Measurements from ENCODE around the gene LRRC15. TPM values are rescaled to one million over a fixed set of nuclear protein-coding genes. Genes with fewer than 3 reads are reported as not detected.

The LRRC15 gene
- total and polyA plus RNA-seq, 7 donors, result 0.01 to 0.09 (median 0.04) TPM; not detected in 4

- peaks cover 18% of the 10 kb centered on the region for H3K4me1 ChIP-seq
- peak in 1 of 2 donors; percentile 71 for DNase-seq
- no peak overlapping the region for H3K4me3 ChIP-seq
- no peaks in the 10 kb centered on the region for H3K27me3 ChIP-seq (ENCODE audit: insufficient read depth in 3 of 3, low read length in 2 of 3)
- peak in 3 of 4 donors; percentile 16 to 29 (median 23) for ATAC-seq
- 54 to 58% (median 56%) methylated on average over 27 of the region's 27 CpGs for WGBS, 3 donors
- H3K27ac ChIP-seq, result no peak overlapping the region
- H3K36me3 ChIP-seq (ENCODE audit: insufficient read depth in 1 of 2, low read depth in 1 of 2), result no peaks in the 10 kb centered on the region
- intact Hi-C loops (cut with DNase I), result no loop called here
- TF ChIP-seq, protein P1, sequence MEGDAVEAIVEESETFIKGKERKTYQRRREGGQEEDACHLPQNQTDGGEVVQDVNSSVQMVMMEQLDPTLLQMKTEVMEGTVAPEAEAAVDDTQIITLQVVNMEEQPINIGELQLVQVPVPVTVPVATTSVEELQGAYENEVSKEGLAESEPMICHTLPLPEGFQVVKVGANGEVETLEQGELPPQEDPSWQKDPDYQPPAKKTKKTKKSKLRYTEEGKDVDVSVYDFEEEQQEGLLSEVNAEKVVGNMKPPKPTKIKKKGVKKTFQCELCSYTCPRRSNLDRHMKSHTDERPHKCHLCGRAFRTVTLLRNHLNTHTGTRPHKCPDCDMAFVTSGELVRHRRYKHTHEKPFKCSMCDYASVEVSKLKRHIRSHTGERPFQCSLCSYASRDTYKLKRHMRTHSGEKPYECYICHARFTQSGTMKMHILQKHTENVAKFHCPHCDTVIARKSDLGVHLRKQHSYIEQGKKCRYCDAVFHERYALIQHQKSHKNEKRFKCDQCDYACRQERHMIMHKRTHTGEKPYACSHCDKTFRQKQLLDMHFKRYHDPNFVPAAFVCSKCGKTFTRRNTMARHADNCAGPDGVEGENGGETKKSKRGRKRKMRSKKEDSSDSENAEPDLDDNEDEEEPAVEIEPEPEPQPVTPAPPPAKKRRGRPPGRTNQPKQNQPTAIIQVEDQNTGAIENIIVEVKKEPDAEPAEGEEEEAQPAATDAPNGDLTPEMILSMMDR (IDR thresholded peaks at IDR 0.05), result no peak
- no peaks in the 10 kb centered on the region for H3K9me3 ChIP-seq
These were observed 41.4 kb downstream of the LRRC15 start for GRCh38 chr3:194328053-194328657.

DNA sequence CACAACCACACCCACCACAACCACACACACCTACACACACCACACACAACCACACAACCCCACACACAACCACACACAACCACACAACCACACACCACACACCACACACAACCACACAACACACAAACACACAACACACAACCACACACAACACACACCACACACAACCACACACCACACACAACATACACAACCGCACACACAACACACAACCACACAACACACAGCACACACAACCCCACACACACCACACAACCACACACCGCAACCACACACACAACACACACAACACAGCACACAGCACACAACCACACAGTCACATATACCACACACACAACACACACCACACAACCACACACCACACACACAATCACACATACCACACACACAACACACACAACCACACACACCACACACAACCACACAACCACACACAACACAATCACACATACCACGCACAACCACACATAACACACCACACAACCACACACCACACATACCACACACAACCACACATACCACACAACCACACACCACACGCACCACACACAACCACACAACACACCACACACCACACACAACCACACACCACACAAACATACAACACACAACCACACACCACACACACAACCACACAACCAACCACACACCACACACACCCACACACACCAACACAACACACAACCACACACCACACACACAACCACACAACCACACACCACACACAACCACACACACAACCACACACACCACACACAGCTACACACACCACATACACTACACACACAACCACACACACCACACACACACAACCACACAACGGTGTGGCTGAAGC, 42.1 kb downstream of the LRRC15 start:
- intact Hi-C loops (cut with DNase I), result no loop called here
- H3K27ac ChIP-seq, result no peak overlapping the region
- TF ChIP-seq, protein P1 (IDR thresholded peaks at IDR 0.05), result no peak
- H3K4me3 ChIP-seq, result no peak overlapping the region
- H3K27me3 ChIP-seq (ENCODE audit: insufficient read depth in 3 of 3, low read length in 2 of 3), result no peaks in the 10 kb centered on the region
- no peaks in the 10 kb centered on the region for H3K9me3 ChIP-seq
- no peak for ATAC-seq
- DNase-seq, result no peak
- 88 to 98% (median 92%) methylated on average over 5 of the region's 5 CpGs for WGBS, 3 donors
- H3K36me3 ChIP-seq (ENCODE audit: insufficient read depth in 1 of 2, low read depth in 1 of 2), result no peaks in the 10 kb centered on the region
- peaks cover 25% of the 10 kb centered on the region for H3K4me1 ChIP-seq

GRCh38 chr3:194326968-194327217, 42.6 kb downstream of the LRRC15 start:
- intact Hi-C loops (cut with DNase I), result no loop called here
- Histone ChIP-seq H3K4me3 (no peak overlapping the region), H3K27me3 (ENCODE audit: insufficient read depth in 3 of 3, low read length in 2 of 3) (no peaks in the 10 kb centered on the region), H3K27ac (no peak overlapping the region), H3K36me3 (ENCODE audit: insufficient read depth in 1 of 2, low read depth in 1 of 2) (no peaks in the 10 kb centered on the region), H3K4me1 (peaks cover 29% of the 10 kb centered on the region), H3K9me3 (no peaks in the 10 kb centered on the region)
- ATAC-seq (no peak), DNase-seq (no peak)
- TF ChIP-seq, protein P1 (IDR thresholded peaks at IDR 0.05), result no peak
- 90 to 93% (median 92%) methylated on average over 2 of the region's 2 CpGs for WGBS, 3 donors

DNA sequence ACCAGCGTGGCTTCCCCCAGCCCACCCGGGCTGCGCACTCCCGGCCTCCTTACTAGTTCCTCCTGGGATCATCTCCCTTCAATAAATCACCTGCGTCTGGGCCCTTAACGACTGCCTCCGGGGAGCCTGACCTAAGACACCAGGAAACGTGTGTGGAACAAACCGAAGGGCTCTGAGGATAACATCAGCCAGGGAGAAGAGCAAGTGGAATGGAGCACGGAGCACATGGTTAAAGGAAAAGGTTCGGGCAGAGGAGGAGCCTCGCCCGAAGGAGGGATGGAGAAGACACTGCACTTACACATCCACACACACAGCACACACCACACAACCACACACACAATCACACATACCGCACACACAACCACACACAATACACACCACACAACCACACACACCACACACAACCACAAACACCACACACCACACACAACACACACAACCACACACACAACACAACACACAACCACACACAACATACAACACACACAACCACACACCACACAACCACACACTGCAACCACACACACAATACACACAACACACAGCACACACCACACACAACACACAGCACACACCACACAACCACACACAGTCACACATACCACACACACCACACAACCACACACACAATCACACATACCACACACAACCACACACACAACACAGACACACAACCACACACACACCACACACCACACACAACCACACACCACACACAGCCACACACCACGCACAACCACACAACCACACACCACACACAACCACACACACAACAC, 43.2 kb downstream of the LRRC15 start:
- H3K4me1 ChIP-seq, result peaks cover 29% of the 10 kb centered on the region
- TF ChIP-seq, protein P1 (IDR thresholded peaks at IDR 0.05), result no peak
- DNase-seq (no peak), ATAC-seq (no peak)
- WGBS, 3 donors, result 60 to 67% (median 60%) methylated on average over 15 of the region's 15 CpGs
- intact Hi-C loops (cut with DNase I), result no loop called here
- no peak overlapping the region for H3K4me3 ChIP-seq
- no peaks in the 10 kb centered on the region for H3K9me3 ChIP-seq
- no peak overlapping the region for H3K27ac ChIP-seq
- H3K36me3 ChIP-seq (ENCODE audit: insufficient read depth in 1 of 2, low read depth in 1 of 2), result no peaks in the 10 kb centered on the region
- no peaks in the 10 kb centered on the region for H3K27me3 ChIP-seq (ENCODE audit: insufficient read depth in 3 of 3, low read length in 2 of 3)
